Upper lobe of left lung (tissue), 6 donors: ENCODE measurements around the gene ARAP1. TPM values are rescaled to one million over a fixed set of nuclear protein-coding genes. Genes with fewer than 3 reads are reported as not detected.

Experiments used
- ATAC-seq, 2 donors: fragments of 200-7000 bp; cut with Tn5 transposase; one replicate each; pipeline ENCODE4 v1.9.1; 2022; ENCODE audit warnings: mild to moderate bottlenecking in 2 of 2, moderate library complexity in 2 of 2; ENCODE audit not compliant: low FRiP score in 2 of 2
- DNase-seq, 2 donors: peaks; one replicate each; pipeline ENCODE4 v3.0.0-alpha.2; 2019 to 2020
- H3K27ac ChIP-seq, 4 donors: fragments of 200-600 bp; sonication (generic); one replicate each; pipeline ENCODE4 v1.5.1; 2016 to 2019
- H3K27me3 ChIP-seq, 4 donors: fragments of 200-600 bp; sonication (generic); one replicate each; pipeline ENCODE4 v1.5.1; 2017 to 2019
- H3K36me3 ChIP-seq, 4 donors: fragments of 200-600 bp; sonication (generic); one replicate each; pipeline ENCODE4 v1.5.1; 2016 to 2019
- H3K4me1 ChIP-seq, 4 donors: fragments of 200-600 bp; sonication (generic); one replicate each; pipeline ENCODE4 v1.5.1; 2018 to 2019
- H3K4me3 ChIP-seq, 4 donors: fragments of 200-600 bp; sonication (generic); one replicate each; pipeline ENCODE4 v1.5.1; 2017 to 2019; ENCODE audit warnings: mild to moderate bottlenecking in 2 of 4, moderate library complexity in 1 of 4
- H3K9me3 ChIP-seq, 4 donors: fragments of 200-600 bp; sonication (generic); one replicate each; pipeline ENCODE4 v1.5.1; 2018 to 2019
- CTCF ChIP-seq, 6 experiments: fragments of 450-650 bp in 4 of 6; fragments of 200-600 bp in 2 of 6; sonication (generic) in 2 of 6; IDR thresholded peaks; one replicate each; pipeline ENCODE4 v1.5.1; 2016 to 2019; ENCODE audit warnings: antibody characterized with exemption in 6 of 6
- EP300 ChIP-seq, 4 donors: sonication (generic); formaldehyde crosslinking; IDR thresholded peaks; one replicate each; pipeline ENCODE4 v1.5.1; 2017; ENCODE audit warnings: antibody characterized with exemption in 4 of 4, control low read depth in 2 of 4
- POLR2A ChIP-seq, 4 donors: fragments of 450-650 bp; IDR thresholded peaks; one replicate each; pipeline ENCODE4 v1.5.1; 2016 to 2017; ENCODE audit warnings: antibody characterized with exemption in 4 of 4, mild to moderate bottlenecking in 2 of 4
- POLR2AphosphoS5 ChIP-seq, 2 donors: sonication (generic); formaldehyde crosslinking; IDR thresholded peaks; one replicate each; pipeline ENCODE4 v1.5.1; 2017; ENCODE audit warnings: antibody characterized with exemption in 2 of 2
- WGBS, 2 donors: methylation state at CpG; one replicate each; pipeline ENCODE4 v1.1.5; 2017 to 2018; 5-methylcytosine and 5-hydroxymethylcytosine counted together
- total RNA-seq, 6 donors: library from RNA; depleted of rRNA in 4 of 6; stranded (reverse); fragments of >200 nt in 4 of 6; gene quantifications; one replicate each; pipeline versions ENCODE4 v1.1.0 to v1.2.1, GENCODE V29; 2016 to 2021
- donor health status: DM: no; HTN: no; CAD: no; lungs with moderate emphysema.
- donor health status: DM: no; HTN: yes; CAD: no; lungs with severe emphysema.

The ARAP1 gene
- total RNA-seq, 6 donors from 2014 or later: 217 to 1,154 (median 269) TPM

- H3K4me1 ChIP-seq: peaks cover 16 to 45% (median 37%) of the 10 kb centered on the region in 4 donors
- no peaks in the 10 kb centered on the region for H3K9me3 ChIP-seq
- TF ChIP-seq CTCF (IDR thresholded peaks at IDR 0.05): peak in 3 of 6 experiments; percentile 7 to 19 (median 14)
- no peak for TF ChIP-seq EP300 (IDR thresholded peaks at IDR 0.05)
- no peak for TF ChIP-seq POLR2AphosphoS5 (IDR thresholded peaks at IDR 0.05)
- TF ChIP-seq POLR2A (IDR thresholded peaks at IDR 0.05): no peak
- H3K27me3 ChIP-seq: no peaks in the 10 kb centered on the region
- WGBS, 2 donors: 85 to 92% methylated on average over 6 to 9 of the region's 9 CpGs
- peak overlapping the region in 1 of 4 donors; percentile 87 for H3K27ac ChIP-seq
- no peak for ATAC-seq
- peaks cover 0 to 25% (median 8%) of the 10 kb centered on the region in 4 donors for H3K36me3 ChIP-seq
- H3K4me3 ChIP-seq: no peak overlapping the region
- no peak for DNase-seq
These were observed 1.3 kb upstream of the ARAP1 start for GRCh38 chr11:72753341-72754148.

GRCh38 chr11:72751116-72752087, 806 bp downstream of the ARAP1 start:
- WGBS, 2 donors: 34 to 49% methylated on average over 13 to 18 of the region's 19 CpGs
- peaks cover 16 to 54% (median 47%) of the 10 kb centered on the region in 4 donors for H3K4me1 ChIP-seq

GRCh38 chr11:72750556-72751115, 1.6 kb downstream of the ARAP1 start:
- Histone ChIP-seq H3K9me3 (no peaks in the 10 kb centered on the region), H3K27ac (peak overlapping the region in 3 of 4 donors; percentile 49 to 89 (median 87)), H3K4me3 (peak overlapping the region in 3 of 4 donors; percentile 69 to 88 (median 75)), H3K27me3 (no peaks in the 10 kb centered on the region), H3K4me1 (peaks cover 20 to 60% (median 53%) of the 10 kb centered on the region in 4 donors), H3K36me3 (peaks cover 0 to 2% (median 0%) of the 10 kb centered on the region in 4 donors)
- TF ChIP-seq CTCF (IDR thresholded peaks at IDR 0.05): no peak
- TF ChIP-seq POLR2AphosphoS5 (IDR thresholded peaks at IDR 0.05): no peak
- TF ChIP-seq EP300 (IDR thresholded peaks at IDR 0.05): no peak
- TF ChIP-seq POLR2A (IDR thresholded peaks at IDR 0.05): no peak
- no peak for DNase-seq
- no peak for ATAC-seq
- 83 to 100% methylated on average over 2 of the region's 2 CpGs for WGBS, 2 donors

More at GRCh38 chr11:72751116-72752087, 806 bp downstream of the ARAP1 start:
- Histone ChIP-seq H3K27me3 (no peaks in the 10 kb centered on the region), H3K9me3 (no peaks in the 10 kb centered on the region), H3K4me3 (peak overlapping the region; percentile 69 to 88 (median 77)), H3K36me3 (peaks cover 0 to 6% (median 2%) of the 10 kb centered on the region in 4 donors), H3K27ac (peak overlapping the region; percentile 78 to 89 (median 84))
- DNase-seq (peak in 1 of 2 donors; percentile 72), ATAC-seq (peak; percentile 9 to 69)
- no peak for TF ChIP-seq CTCF (IDR thresholded peaks at IDR 0.05)
- TF ChIP-seq EP300 (IDR thresholded peaks at IDR 0.05): peak in 2 of 4 donors; percentile 73 to 80
- TF ChIP-seq POLR2A (IDR thresholded peaks at IDR 0.05): peak in 1 of 4 donors; percentile 52
- peak; percentile 49 to 59 for TF ChIP-seq POLR2AphosphoS5 (IDR thresholded peaks at IDR 0.05)

- no peak for DNase-seq
- H3K27ac ChIP-seq: peak overlapping the region; percentile 45 to 89 (median 68)
- no peaks in the 10 kb centered on the region for H3K9me3 ChIP-seq
- H3K36me3 ChIP-seq: no peaks in the 10 kb centered on the region
- peaks cover 21 to 62% (median 56%) of the 10 kb centered on the region in 4 donors for H3K4me1 ChIP-seq
- WGBS, 2 donors: 83 to 87% methylated on average over 5 to 9 of the region's 9 CpGs
- H3K27me3 ChIP-seq: no peaks in the 10 kb centered on the region
- H3K4me3 ChIP-seq: peak overlapping the region in 3 of 4 donors; percentile 69 to 88 (median 75)
- no peak for ATAC-seq
- TF ChIP-seq CTCF (IDR thresholded peaks at IDR 0.05) (no peak), POLR2A (IDR thresholded peaks at IDR 0.05) (no peak), POLR2AphosphoS5 (IDR thresholded peaks at IDR 0.05) (no peak), EP300 (IDR thresholded peaks at IDR 0.05) (no peak)
These were observed 2.1 kb downstream of the ARAP1 start for GRCh38 chr11:72750086-72750485.
